Erythroblast (primary cell): ENCODE measurements around the gene PIMREG.

Experiments used
- DNase-seq, 2 experiments: peaks; one replicate each; lab custom pipeline; 2025; lab: John Stamatoyannopoulos, UW
- GATA1 ChIP-seq: IDR thresholded peaks from 2 replicates; pipeline ENCODE4 v1.6.1; 2011; ENCODE audit warnings: low read depth, mild to moderate bottlenecking, control low read depth, low read length, moderate library complexity
- POLR2A ChIP-seq: IDR thresholded peaks from 2 replicates; pipeline ENCODE4 v1.6.1; 2011; ENCODE audit warnings: mild to moderate bottlenecking, low read length

PIMREG gene

GRCh38 chr17:6461792-6462524, 17.7 kb downstream of the PIMREG start:
- no peak for TF ChIP-seq GATA1
- no peak for TF ChIP-seq POLR2A
- DNase-seq: no peak

GRCh38 chr17:6462692-6463091, 18.4 kb downstream of the PIMREG start:
- no peak for TF ChIP-seq GATA1
- no peak for TF ChIP-seq POLR2A
- no peak for DNase-seq

GRCh38 chr17:6463616-6464445, 19.6 kb downstream of the PIMREG start:
- TF ChIP-seq GATA1 (no peak), POLR2A (no peak)
- DNase-seq: no peak

- no peak for DNase-seq
- TF ChIP-seq POLR2A (no peak), GATA1 (no peak)
Observed at GRCh38 chr17:6464446-6465041, 20.3 kb downstream of the PIMREG start.

GRCh38 chr17:6465206-6466003, 21.1 kb downstream of the PIMREG start:
- DNase-seq: no peak
- TF ChIP-seq POLR2A (no peak), GATA1 (no peak)

- DNase-seq: no peak
- TF ChIP-seq POLR2A: no peak
- TF ChIP-seq GATA1: no peak
Observed at GRCh38 chr17:6467567-6467966, 23.3 kb downstream of the PIMREG start.

- TF ChIP-seq GATA1: no peak
- TF ChIP-seq POLR2A: no peak
- no peak for DNase-seq
Observed at GRCh38 chr17:6468051-6468790, 24.0 kb downstream of the PIMREG start.

GRCh38 chr17:6470146-6470718, 26.0 kb downstream of the PIMREG start:
- no peak for TF ChIP-seq POLR2A
- no peak for TF ChIP-seq GATA1
- DNase-seq: no peak

- no peak for TF ChIP-seq GATA1
- no peak for TF ChIP-seq POLR2A
- no peak for DNase-seq
Observed at GRCh38 chr17:6470751-6471521, 26.7 kb downstream of the PIMREG start.

GRCh38 chr17:6471531-6472465, 27.5 kb downstream of the PIMREG start:
- DNase-seq: no peak
- TF ChIP-seq POLR2A: no peak
- TF ChIP-seq GATA1: no peak

- no peak for TF ChIP-seq GATA1
- no peak for DNase-seq
Observed at GRCh38 chr17:6472517-6472916, 28.3 kb downstream of the PIMREG start.
